HFF-Myc (cell line): ENCODE data around the gene RABGAP1.

Source experiments
- DNase-seq: peaks from one replicate; pipeline ENCODE4 v3.0.0-alpha.2; 2011; ENCODE audit warnings: low read depth; ENCODE audit errors: extremely low read depth
- H3K4me3 ChIP-seq: replicated peaks from 2 replicates; pipeline ENCODE4 v1.5.1; 2011; ENCODE audit warnings: low read depth, mild to moderate bottlenecking, control low read depth, low read length
- TF ChIP-seq, protein P1 (sequence below): IDR thresholded peaks from 2 replicates; pipeline ENCODE4 v1.5.1; 2012; ENCODE audit warnings: mild to moderate bottlenecking, low read depth, low read length, control low read depth; ENCODE audit errors: missing control alignments

RABGAP1 gene

DNA sequence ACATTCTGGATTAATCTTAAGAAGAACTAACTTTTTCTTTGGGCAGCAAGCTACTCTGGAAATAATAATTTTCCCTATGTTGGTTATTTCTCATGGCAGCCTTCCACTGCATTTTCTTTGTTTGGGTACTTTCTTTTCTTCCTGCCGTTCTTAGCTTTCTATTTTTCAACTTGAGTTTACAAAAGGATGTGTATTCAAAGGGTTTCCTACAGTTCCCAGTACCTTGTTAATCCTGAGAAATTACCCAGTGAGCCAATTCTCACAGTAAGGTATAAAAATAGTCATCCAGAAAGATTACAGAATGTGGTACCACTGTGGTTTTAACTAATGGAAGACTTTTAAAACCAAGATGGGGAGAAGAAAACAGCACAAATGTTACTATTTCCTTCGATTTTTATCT lies 112.9 kb downstream of the RABGAP1 start:
- no peak for DNase-seq
- TF ChIP-seq, protein P1, sequence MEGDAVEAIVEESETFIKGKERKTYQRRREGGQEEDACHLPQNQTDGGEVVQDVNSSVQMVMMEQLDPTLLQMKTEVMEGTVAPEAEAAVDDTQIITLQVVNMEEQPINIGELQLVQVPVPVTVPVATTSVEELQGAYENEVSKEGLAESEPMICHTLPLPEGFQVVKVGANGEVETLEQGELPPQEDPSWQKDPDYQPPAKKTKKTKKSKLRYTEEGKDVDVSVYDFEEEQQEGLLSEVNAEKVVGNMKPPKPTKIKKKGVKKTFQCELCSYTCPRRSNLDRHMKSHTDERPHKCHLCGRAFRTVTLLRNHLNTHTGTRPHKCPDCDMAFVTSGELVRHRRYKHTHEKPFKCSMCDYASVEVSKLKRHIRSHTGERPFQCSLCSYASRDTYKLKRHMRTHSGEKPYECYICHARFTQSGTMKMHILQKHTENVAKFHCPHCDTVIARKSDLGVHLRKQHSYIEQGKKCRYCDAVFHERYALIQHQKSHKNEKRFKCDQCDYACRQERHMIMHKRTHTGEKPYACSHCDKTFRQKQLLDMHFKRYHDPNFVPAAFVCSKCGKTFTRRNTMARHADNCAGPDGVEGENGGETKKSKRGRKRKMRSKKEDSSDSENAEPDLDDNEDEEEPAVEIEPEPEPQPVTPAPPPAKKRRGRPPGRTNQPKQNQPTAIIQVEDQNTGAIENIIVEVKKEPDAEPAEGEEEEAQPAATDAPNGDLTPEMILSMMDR: no peak
- H3K4me3 ChIP-seq: no peak overlapping the region

DNA sequence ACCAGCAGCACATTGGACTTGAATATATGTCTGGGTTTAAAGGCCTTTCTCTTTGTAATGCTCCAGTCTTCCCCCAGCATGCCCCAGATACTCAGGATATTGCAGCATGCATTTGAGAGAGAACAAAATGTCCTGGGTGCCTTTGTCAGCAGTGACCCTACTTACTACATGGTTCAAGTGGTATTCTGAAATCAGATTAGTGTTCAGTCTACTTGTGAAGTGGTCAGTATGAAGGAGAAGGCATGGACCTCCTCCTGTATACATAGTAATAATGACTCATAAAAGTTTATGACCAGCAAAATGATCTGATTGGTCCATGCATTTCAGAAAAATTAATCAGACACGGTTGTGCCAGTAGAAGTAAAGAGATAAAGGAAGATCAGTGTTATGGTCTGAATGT lies 118.0 kb downstream of the RABGAP1 start:
- no peak for DNase-seq
- TF ChIP-seq, protein P1: no peak
- H3K4me3 ChIP-seq: no peak overlapping the region

DNA sequence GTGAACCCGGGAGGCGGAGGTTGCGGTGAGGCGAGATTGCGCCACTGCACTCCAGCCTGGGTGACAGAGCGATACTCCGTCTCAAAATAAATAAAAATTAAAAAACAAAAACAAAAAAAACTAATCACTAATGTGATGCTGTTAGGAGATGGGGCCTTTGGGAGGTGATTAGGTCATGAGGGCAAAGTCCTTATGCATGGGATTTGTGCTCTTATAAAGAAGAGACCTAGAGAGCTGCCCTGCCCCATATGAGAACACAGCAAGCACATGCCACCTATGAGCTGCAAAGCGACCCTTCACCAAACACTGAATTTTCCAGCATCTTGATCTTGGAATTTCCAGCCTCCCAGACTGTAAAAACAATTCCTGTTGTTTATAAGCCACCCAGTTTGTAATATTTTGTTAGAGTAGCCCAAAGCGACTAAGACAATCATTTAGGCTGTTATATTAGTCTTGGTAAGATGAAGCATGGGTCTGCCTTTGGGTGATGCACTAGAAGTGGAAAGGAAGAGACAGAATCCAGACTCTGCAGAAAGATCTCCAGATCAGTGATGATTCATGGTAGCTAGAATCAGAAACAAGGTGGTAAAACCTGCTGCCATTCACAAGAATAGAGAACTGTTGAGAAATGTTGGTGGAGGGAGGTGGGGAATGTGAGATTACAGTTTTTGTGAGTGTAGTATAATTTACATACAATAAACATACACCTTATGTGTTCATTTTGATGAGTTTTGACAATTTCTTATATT lies 118.8 kb downstream of the RABGAP1 start:
- no peak for DNase-seq
- TF ChIP-seq, protein P1: no peak
- H3K4me3 ChIP-seq: no peak overlapping the region

DNA sequence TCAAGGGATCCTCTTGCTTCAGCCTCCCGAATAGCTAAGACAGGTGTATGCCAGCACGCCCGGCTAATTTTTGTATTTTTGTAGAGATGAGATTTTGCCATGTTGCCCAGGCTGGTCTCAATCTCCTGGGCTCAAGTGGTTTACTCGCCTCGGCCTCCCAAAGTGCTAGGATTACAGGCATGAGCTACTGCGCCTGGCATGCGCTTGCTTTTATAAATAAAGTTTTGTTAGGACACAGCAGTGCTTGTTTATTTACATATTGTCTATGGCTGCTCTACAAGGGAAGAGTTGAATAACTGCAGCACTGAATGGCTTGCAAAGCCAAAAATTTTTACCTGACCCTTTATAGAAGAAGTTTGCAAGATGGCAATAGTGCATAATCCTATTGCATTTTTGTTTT lies 120.4 kb downstream of the RABGAP1 start:
- TF ChIP-seq, protein P1: no peak
- DNase-seq: no peak
- H3K4me3 ChIP-seq: no peak overlapping the region

DNA sequence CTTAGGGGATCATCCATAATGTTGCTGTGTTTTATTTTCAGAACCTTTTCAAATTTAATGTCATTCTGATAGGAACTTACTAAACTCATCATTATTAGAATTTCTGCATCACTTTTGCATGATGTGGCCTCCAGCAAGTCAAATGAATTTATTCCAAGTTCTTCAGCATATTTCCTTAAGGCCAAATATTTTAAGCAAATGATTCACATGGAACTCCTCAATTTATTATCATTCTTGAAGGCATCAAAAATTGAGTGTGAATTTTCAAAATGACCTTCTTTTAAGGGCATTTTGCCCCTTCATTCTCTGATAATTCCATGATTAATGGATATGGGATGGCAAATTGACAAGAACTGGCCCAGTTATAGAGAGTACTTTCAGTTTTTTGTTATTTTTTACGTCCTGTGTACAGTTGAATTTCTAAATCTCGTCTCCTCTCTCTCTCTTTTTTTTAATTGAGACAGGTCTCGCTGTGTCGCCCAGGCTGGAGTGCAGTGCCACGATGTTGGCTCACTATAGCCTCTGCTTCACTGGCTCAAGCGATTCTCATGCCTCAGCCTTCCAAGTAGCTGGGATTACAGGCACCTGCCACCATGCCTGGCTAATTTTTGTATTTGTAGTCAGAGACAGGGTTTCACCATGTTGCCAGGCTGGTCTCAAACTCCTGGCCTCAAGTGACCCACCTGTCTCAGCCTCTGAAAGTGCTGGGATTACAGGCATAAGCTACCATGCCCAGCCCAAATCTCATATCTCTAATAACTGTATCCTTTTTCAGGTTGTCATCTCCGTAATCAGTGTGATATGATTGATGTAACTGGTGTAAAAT lies 121.7 kb downstream of the RABGAP1 start:
- DNase-seq: no peak
- TF ChIP-seq, protein P1: no peak
- no peak overlapping the region for H3K4me3 ChIP-seq

DNA sequence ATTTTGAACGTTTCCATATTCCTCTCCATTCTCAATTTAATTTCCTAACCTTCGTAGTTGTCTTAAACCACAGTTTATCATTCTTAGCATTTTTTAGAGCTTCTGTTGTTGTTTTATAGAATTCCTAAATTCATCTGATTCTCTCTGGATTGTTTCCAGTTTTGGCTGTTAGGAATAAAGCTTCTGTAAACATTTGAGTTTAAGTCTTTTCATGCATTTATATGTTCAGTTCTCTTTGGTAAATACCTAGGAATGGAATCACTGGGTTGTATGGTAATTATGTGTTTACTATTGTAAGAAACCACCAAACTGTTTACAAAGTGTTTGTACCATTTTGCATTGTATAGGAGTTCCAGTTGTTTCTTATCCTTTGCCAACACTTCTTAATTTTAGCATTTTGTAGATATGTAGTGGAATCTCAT lies 122.4 kb downstream of the RABGAP1 start:
- H3K4me3 ChIP-seq: no peak overlapping the region
- TF ChIP-seq, protein P1: no peak
- no peak for DNase-seq
